NCI-H2107 treated with DMSO at 0.1 percent for 48 hours (cell line): ENCODE data around the gene GPR12.

Experiments
- DNase-seq: peaks from one replicate; lab custom pipeline; 2025; ENCODE audit not compliant: unreplicated experiment; lab: John Stamatoyannopoulos, UW

GPR12 gene

GRCh38 chr13:26759907-26760831, at the start of gene GPR12:
Gene GPR12, minus strand, starts transcription at chr13:26760786. Its CDS starts 959 bp downstream, at chr13:26759827.
- no peak for DNase-seq

- DNase-seq = no peak
These were observed 49.5 kb upstream of the GPR12 start for GRCh38 chr13:26810095-26810494.

- DNase-seq = no peak
These were observed 46.3 kb upstream of the GPR12 start for GRCh38 chr13:26806891-26807290.

GRCh38 chr13:26787961-26788360, 27.4 kb upstream of the GPR12 start:
- DNase-seq = no peak

- DNase-seq = no peak
These were observed 26.2 kb upstream of the GPR12 start for GRCh38 chr13:26786651-26787295.

GRCh38 chr13:26785838-26786630, 25.4 kb upstream of the GPR12 start:
- DNase-seq = peak; percentile 65

GRCh38 chr13:26784704-26785639, 24.4 kb upstream of the GPR12 start:
- peak; percentile 36 for DNase-seq

GRCh38 chr13:26780411-26780810, 19.8 kb upstream of the GPR12 start:
- DNase-seq = no peak

GRCh38 chr13:26779321-26779720, 18.7 kb upstream of the GPR12 start:
- no peak for DNase-seq

GRCh38 chr13:26772531-26772930, 11.9 kb upstream of the GPR12 start:
- DNase-seq = no peak

GRCh38 chr13:26771796-26772195, 11.2 kb upstream of the GPR12 start:
- no peak for DNase-seq

GRCh38 chr13:26762745-26763345, 2.3 kb upstream of the GPR12 start:
- no peak for DNase-seq

- DNase-seq = no peak
These were observed 421 bp upstream of the GPR12 start for GRCh38 chr13:26760832-26761582.

GRCh38 chr13:26759249-26759906, 1.2 kb downstream of the GPR12 start:
- DNase-seq = no peak

GRCh38 chr13:26758496-26759157, 2.0 kb downstream of the GPR12 start:
- no peak for DNase-seq

GRCh38 chr13:26756961-26757360, 3.6 kb downstream of the GPR12 start:
- DNase-seq = no peak

GRCh38 chr13:26752671-26753070, 7.9 kb downstream of the GPR12 start:
- DNase-seq = no peak

GRCh38 chr13:26749905-26750304, 10.7 kb downstream of the GPR12 start:
- no peak for DNase-seq
